Neuronal stem cell (in vitro differentiated cells): ENCODE measurements around the gene OR8G1. TPM values are rescaled to one million over a fixed set of nuclear protein-coding genes. Genes with fewer than 3 reads are reported as not detected.

Experiments used
- DNase-seq: peaks from one replicate; pipeline ENCODE4 v3.0.0-alpha.2; 2013; ENCODE audit warnings: low spot score
- H2AFZ ChIP-seq: one replicate; pipeline ENCODE4 v1.6.1; 2013; ENCODE audit warnings: mild to moderate bottlenecking, low read length, inconsistent platforms
- H2AK5ac ChIP-seq: 2 replicates; pipeline ENCODE4 v1.6.1; 2013; ENCODE audit warnings: low read depth, mild to moderate bottlenecking, inconsistent platforms, low read length, moderate library complexity, mixed read lengths
- H2BK120ac ChIP-seq: 2 replicates; pipeline ENCODE4 v1.6.1; 2013; ENCODE audit warnings: low read depth, mild to moderate bottlenecking, inconsistent platforms, low read length, moderate library complexity, mixed read lengths
- H2BK12ac ChIP-seq: one replicate; pipeline ENCODE4 v1.6.1; 2013; ENCODE audit warnings: low read length, inconsistent platforms
- H2BK15ac ChIP-seq: 2 replicates; pipeline ENCODE4 v1.6.1; 2013; ENCODE audit warnings: mild to moderate bottlenecking, low read length, inconsistent platforms, mixed read lengths
- H2BK5ac ChIP-seq: one replicate; pipeline ENCODE4 v1.6.1; 2013; ENCODE audit warnings: inconsistent platforms, mild to moderate bottlenecking, low read length, moderate library complexity
- H3K14ac ChIP-seq: one replicate; pipeline ENCODE4 v1.6.1; 2013; ENCODE audit warnings: low read length, inconsistent platforms
- H3K18ac ChIP-seq: 2 replicates; pipeline ENCODE4 v1.6.1; 2013; ENCODE audit warnings: low read length, inconsistent platforms
- H3K23ac ChIP-seq: 2 replicates; pipeline ENCODE4 v1.6.1; 2013; ENCODE audit warnings: low read depth, mild to moderate bottlenecking, mixed read lengths, low read length, inconsistent platforms; ENCODE audit not compliant: poor library complexity
- H3K27ac ChIP-seq: replicated peaks from 3 replicates; pipeline ENCODE4 v1.5.1; 2013; ENCODE audit warnings: low read length, inconsistent platforms
- H3K27me3 ChIP-seq, 3 experiments: 2 replicates each; pipeline ENCODE4 v1.6.1; 2013; ENCODE audit warnings: low read length in 3 of 3, mild to moderate bottlenecking in 2 of 3, inconsistent platforms in 1 of 3, low read depth in 1 of 3, mixed read lengths in 1 of 3, moderate library complexity in 1 of 3; ENCODE audit not compliant: control insufficient read depth in 3 of 3, insufficient read depth in 3 of 3
- H3K36me3 ChIP-seq, 2 donors: replicated peaks in 1 of 2; 2 replicates each; pipeline ENCODE4 v1.6.1; 2013; ENCODE audit warnings: low read length in 2 of 2; ENCODE audit not compliant: control insufficient read depth in 2 of 2, insufficient read depth in 2 of 2
- H3K4ac ChIP-seq: 2 replicates; pipeline ENCODE4 v1.6.1; 2013; ENCODE audit warnings: inconsistent platforms, mild to moderate bottlenecking, low read length, moderate library complexity
- H3K4me1 ChIP-seq, 2 donors: 1 replicate in 1 of 2; 2 replicates in 1 of 2; pipeline ENCODE4 v1.6.1; 2013; ENCODE audit warnings: low read length in 2 of 2, low read depth in 1 of 2; ENCODE audit not compliant: control insufficient read depth in 2 of 2, insufficient read depth in 1 of 2
- H3K4me2 ChIP-seq: one replicate; pipeline ENCODE4 v1.6.1; 2013; ENCODE audit warnings: mild to moderate bottlenecking, low read length, inconsistent platforms; ENCODE audit not compliant: insufficient read depth, poor library complexity, severe bottlenecking
- H3K4me3 ChIP-seq, 2 donors: 2 replicates each; pipeline ENCODE4 v1.5.1; 2013; ENCODE audit warnings: low read length in 2 of 2, mild to moderate bottlenecking in 2 of 2, inconsistent platforms in 1 of 2, moderate library complexity in 1 of 2
- H3K79me1 ChIP-seq: one replicate; pipeline ENCODE4 v1.6.1; 2013; ENCODE audit warnings: low read depth, mild to moderate bottlenecking, inconsistent platforms, low read length, moderate library complexity
- H3K9ac ChIP-seq: one replicate; pipeline ENCODE4 v1.6.1; 2013; ENCODE audit warnings: mild to moderate bottlenecking, low read depth, low read length, inconsistent platforms; ENCODE audit not compliant: poor library complexity
- H3K9me3 ChIP-seq, 2 donors: replicated peaks in 1 of 2; 2 replicates each; pipeline versions ENCODE3 to v1.6.1; 2013; ENCODE audit warnings: low read length in 2 of 2, mild to moderate bottlenecking in 2 of 2, inconsistent platforms in 1 of 2, low read depth in 1 of 2, mixed read lengths in 1 of 2, moderate library complexity in 1 of 2; ENCODE audit not compliant: control insufficient read depth in 2 of 2, insufficient read depth in 1 of 2
- H4K8ac ChIP-seq: one replicate; pipeline ENCODE4 v1.6.1; 2013; ENCODE audit warnings: low read depth, mild to moderate bottlenecking, inconsistent platforms, low read length, moderate library complexity
- H4K91ac ChIP-seq: one replicate; pipeline ENCODE4 v1.6.1; 2013; ENCODE audit warnings: low read length, low read depth, mild to moderate bottlenecking, inconsistent platforms; ENCODE audit not compliant: poor library complexity
- WGBS, 2 donors: extraction: QIAGEN DNeasy Blood & Tissue Kit; methylation state at CpG; one replicate each; pipeline ENCODE4 v1.1.7; 2013; ENCODE audit warnings: missing lambda C conversion rate in 2 of 2, mixed read lengths in 1 of 2; ENCODE audit not compliant: insufficient read length in 2 of 2, insufficient replicate concordance in 1 of 2; ENCODE audit errors: extremely low coverage in 2 of 2; 5-methylcytosine and 5-hydroxymethylcytosine counted together
- polyA plus RNA-seq, 2 experiments: library from polyadenylated mRNA; stranded (reverse); fragments of 200-250 nt; gene quantifications; one replicate each; pipeline ENCODE4 v1.2.3, GENCODE V29; 2013

OR8G1 gene
- not detected for polyA plus RNA-seq (2013, experiment 1 of 2)
- not detected for polyA plus RNA-seq (2013, experiment 2 of 2)

DNA sequence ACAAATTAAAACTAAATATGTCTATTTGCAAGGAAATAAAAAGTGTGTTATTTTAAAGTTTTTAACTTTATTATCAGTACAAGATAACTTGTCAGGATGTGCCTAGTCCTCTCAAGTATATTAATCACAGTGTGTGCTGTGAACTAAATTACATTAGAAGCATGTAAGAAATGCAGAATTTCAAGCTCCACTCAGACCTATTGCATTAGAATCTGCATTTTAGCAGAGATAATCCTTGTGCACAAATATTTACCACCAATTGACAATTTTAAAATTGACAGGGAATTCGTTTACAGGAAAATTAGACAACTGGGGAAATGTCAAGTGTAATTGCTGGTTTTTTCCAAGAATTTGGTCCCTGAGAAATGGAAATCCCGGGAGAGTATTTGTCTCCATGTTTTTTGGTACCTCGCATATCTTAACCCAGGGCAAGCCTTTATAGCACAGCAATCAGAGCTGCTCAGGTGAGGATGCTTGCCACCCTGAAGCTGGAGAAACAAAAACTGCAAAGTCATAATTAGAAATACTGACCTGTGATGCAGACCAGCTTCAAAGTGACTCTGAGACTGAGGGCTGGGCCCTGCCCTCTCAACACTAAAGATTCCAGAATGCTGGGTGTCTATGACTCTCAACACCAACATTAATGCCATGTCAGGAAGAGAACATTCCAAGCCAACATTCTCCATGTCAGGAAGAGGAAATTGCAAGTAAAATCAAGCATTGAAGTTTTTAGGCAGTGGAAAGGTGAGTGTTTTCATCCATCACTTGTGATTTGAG lies at the start of gene OR8G1:
TSS of gene OR8G1 (plus strand) at position 475 of the 777 bp plus-strand sequence. CDS start 8,581 bp downstream, outside the sequence.
- H3K4me1 ChIP-seq: no peaks in the 10 kb centered on the region
- H3K79me1 ChIP-seq: no peaks in the 10 kb centered on the region
- no CpG with 5 or more reads among the region's 3 CpGs for whole genome bisulfite sequencing, 2 donors
- H2AFZ ChIP-seq: no peak within 1 kb of the TSS
- H3K4me3 ChIP-seq: no peak within 1 kb of the TSS
- H3K27ac ChIP-seq: no peak within 1 kb of the TSS
- H2BK5ac ChIP-seq: no peak within 1 kb of the TSS
- H2AK5ac ChIP-seq: no peak within 1 kb of the TSS
- no peak within 1 kb of the TSS for H3K23ac ChIP-seq
- no peak within 1 kb of the TSS for H2BK12ac ChIP-seq
- H3K36me3 ChIP-seq: no peaks in the 10 kb centered on the region
- no peak within 1 kb of the TSS for H2BK120ac ChIP-seq
- no peaks in the 10 kb centered on the region for H3K9me3 ChIP-seq
- no peak for DNase-seq
- H3K18ac ChIP-seq: no peak within 1 kb of the TSS
- H3K14ac ChIP-seq: no peak within 1 kb of the TSS
- H3K4me2 ChIP-seq: no peak within 1 kb of the TSS
- H4K91ac ChIP-seq: no peak within 1 kb of the TSS
- H3K9ac ChIP-seq: no peak within 1 kb of the TSS
- H4K8ac ChIP-seq: no peak within 1 kb of the TSS
- no peak within 1 kb of the TSS for H3K4ac ChIP-seq
- no peaks in the 10 kb centered on the region for H3K27me3 ChIP-seq
- no peak within 1 kb of the TSS for H2BK15ac ChIP-seq

DNA sequence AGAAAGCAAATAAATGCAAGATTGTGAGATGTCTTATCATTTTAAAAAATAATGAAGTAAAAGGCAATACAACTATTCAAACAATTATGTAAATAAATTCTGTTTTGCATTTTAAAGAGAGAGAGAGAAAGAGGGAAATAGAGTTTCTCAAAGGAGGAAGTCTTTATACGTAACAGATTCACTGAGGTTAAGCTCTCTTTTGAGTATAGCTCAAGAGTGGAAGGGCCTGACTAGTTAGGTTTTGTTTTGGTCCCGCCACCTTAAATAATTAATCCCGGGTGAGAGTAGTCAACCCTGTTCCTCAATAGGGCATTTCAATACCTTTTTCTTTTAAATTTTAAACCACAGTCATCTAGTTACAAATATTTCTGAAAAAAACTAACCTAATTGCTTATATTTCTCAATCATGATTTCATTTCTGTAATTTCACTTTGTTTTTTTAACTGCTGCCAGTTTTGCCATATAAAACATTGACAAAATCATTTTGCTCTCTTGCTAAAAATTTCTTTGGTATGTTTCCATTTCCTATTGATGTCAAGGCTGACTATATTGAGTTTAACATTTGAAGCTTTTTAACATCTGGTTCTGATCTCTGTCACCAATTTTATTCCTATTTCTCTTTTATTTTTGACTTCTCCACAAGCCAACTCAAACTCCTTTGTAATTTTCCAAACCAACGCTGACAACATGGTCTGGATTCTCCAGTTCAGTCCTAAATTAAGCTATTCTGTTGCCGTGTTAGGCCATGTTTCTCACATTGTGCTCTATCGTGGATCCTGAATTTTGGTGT lies 47.5 kb upstream of the OR8G1 start:
- Histone ChIP-seq H3K23ac (no peak overlapping the region), H3K4me2 (no peak overlapping the region), H3K36me3 (no peaks in the 10 kb centered on the region), H2BK15ac (no peak overlapping the region), H4K91ac (no peak overlapping the region), H3K18ac (no peak overlapping the region), H2AFZ (no peak overlapping the region), H3K4ac (no peak overlapping the region), H3K27me3 (no peaks in the 10 kb centered on the region), H3K27ac (no peak overlapping the region), H3K4me1 (peaks cover 0 to 8% of the 10 kb centered on the region in 2 donors), H3K9ac (no peak overlapping the region), H2BK12ac (no peak overlapping the region), H3K79me1 (no peaks in the 10 kb centered on the region), H3K9me3 (peaks cover 0 to 2% of the 10 kb centered on the region in 2 donors), H4K8ac (no peak overlapping the region), H2BK120ac (no peak overlapping the region), H2BK5ac (no peak overlapping the region), H2AK5ac (no peak overlapping the region), H3K4me3 (no peak overlapping the region), H3K14ac (no peak overlapping the region)
- WGBS, 2 donors: no CpG with 5 or more reads among the region's 6 CpGs
- DNase-seq: no peak

- Histone ChIP-seq H2BK120ac (no peak overlapping the region), H3K27me3 (no peaks in the 10 kb centered on the region), H4K8ac (no peak overlapping the region), H3K18ac (no peak overlapping the region), H3K23ac (no peak overlapping the region), H3K9me3 (peaks cover 0 to 2% of the 10 kb centered on the region in 2 donors), H3K79me1 (no peaks in the 10 kb centered on the region), H2AFZ (peak overlapping the region; percentile 9), H2BK15ac (no peak overlapping the region), H3K4me2 (no peak overlapping the region), H3K4ac (no peak overlapping the region), H3K9ac (no peak overlapping the region), H2BK5ac (no peak overlapping the region), H3K14ac (no peak overlapping the region), H3K36me3 (no peaks in the 10 kb centered on the region), H3K4me1 (peaks cover 0 to 8% of the 10 kb centered on the region in 2 donors), H3K27ac (no peak overlapping the region), H2BK12ac (no peak overlapping the region), H4K91ac (no peak overlapping the region), H2AK5ac (no peak overlapping the region), H3K4me3 (no peak overlapping the region)
- no peak for DNase-seq
- 100% methylated on average over 1 of the region's 6 CpGs for WGBS, 2 donors
These were observed 46.4 kb upstream of the OR8G1 start for GRCh38 chr11:124194293-124195188.
